Stimulated activated CD8-positive, alpha-beta memory T cell treated with anti-CD3 and anti-CD28 coated beads, Interleukin-7, amount 100 ng/mL, for 4 hours (primary cell): ENCODE results near the gene DPAGT1.
"Not testable (repeated sequence)": the region's sequence is repeated elsewhere in the genome, so short reads cannot be mapped to it uniquely, and the experiment has no call there.

Experiments
- DNase-seq, 2 donors: peaks; one replicate each; pipeline ENCODE4 v3.0.0-alpha.2; 2020; ENCODE audit warnings: low read depth in 2 of 2

DPAGT1 gene

DNA sequence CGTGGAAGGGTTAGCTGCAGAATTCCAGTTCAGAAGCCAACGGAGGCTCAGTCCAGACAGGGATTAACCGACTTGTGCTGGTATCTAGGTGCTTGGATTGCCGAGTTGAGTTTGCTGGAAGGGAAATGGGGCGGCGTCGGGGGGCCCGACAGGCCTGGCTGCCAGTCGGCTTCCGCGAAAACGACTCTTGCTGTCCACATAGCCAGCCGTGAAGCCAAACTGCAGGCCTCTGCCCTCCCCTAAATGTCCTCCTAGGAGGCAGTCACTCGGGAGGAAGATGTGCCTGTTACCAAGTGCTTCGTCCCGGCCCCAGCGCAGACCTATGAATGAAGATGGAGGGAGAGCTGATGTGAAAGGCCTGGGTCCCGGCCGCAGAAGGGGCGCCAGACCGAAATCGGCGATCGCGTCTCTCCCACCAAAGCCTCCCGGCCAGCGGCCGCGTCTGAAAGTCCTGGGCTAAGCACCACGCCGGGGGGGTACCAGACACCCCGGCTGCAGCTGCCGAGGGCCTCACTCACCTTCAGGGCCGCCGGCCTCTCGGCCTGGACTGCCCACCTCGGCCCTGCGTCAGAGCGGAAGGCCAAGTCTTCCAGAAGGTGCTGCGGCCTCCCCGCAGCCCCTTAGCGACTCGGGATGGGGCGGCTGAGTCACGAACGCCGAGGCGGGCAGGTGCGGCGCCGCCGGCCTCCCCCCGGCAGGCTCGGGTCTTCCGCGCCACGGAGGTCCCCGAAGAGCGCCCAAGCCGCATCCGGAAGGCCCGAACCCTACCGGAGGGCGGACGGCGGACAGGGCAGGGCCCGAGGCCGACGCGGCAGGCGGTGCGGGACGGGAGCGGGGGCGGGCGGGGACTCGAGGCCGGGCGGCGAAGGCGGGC is 7.5 kb downstream of the DPAGT1 start:
- DNase-seq = peak in 1 of 2 donors; percentile 54

DNA sequence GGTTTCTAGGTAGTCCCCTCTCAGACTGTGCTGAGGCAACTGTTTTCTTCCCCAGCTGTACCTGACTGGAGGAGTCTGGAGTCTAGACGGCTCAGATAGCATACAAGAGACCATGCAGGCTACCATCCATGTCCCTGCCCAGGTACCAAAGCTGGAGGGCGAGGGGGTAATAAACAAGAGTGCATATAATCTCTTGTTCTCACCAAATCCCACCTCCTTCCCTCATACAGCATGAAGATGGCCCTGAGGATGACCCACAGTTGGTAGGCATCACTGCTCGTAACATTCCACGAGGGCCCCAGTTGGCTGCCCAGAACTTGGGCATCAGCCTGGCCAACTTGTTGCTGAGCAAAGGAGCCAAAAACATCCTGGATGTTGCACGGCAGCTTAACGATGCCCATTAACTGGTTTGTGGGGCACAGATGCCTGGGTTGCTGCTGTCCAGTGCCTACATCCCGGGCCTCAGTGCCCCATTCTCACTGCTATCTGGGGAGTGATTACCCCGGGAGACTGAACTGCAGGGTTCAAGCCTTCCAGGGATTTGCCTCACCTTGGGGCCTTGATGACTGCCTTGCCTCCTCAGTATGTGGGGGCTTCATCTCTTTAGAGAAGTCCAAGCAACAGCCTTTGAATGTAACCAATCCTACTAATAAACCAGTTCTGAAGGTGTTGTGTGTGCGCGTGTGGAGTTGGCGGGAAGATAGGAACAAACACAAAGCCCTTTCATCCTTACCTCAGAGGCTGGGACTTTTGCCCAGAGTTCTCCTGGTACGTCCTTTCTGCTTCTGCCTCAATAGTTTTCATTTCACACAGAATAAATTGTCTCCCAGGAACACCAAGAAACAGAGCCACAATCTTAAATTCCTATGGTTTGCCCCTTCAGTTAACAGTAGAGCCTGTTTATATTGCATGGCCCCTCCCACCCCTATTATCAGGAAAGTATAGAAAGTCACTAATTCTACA is 8.5 kb downstream of the DPAGT1 start:
- DNase-seq = no peak

DNA sequence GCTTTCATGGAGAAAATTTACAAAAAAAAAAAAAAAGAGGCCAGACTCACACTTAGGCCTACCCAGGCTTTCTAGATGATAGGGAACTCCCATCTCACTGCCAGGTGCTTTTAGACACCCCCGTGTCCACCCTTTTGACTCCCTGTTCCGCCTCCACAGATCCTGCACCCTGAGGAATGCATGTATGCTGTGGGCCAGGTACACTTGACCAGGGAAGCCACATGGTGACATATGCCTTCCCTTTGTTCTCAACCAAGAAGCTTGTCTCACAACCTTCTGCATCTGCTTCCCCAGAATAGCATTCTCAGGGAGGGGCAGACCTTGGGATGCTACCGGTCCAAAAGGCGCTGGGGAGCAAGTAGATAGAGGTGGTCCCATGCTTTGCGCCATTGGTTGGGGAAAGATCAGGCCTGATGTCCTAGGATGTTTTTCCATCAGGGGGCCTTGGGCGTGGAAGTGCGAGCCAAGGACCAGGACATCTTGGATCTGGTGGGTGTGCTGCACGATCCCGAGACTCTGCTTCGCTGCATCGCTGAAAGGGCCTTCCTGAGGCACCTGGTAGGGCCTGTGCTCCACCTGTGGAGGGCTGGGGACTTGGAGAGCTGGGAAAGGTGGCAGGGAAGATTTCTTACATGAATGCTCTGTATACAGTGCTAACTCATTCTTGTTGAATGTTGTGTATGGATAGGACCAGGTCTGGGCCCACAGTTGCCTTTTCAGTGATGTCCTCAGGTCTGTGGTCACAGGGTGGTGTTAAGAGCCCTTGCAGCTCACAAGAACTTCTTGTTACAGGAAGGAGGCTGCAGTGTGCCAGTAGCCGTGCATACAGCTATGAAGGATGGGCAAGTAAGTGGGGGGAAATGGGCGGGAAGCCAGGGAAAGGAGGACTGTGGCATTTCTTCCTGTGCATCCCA is 9.4 kb downstream of the DPAGT1 start:
- no peak for DNase-seq

DNA sequence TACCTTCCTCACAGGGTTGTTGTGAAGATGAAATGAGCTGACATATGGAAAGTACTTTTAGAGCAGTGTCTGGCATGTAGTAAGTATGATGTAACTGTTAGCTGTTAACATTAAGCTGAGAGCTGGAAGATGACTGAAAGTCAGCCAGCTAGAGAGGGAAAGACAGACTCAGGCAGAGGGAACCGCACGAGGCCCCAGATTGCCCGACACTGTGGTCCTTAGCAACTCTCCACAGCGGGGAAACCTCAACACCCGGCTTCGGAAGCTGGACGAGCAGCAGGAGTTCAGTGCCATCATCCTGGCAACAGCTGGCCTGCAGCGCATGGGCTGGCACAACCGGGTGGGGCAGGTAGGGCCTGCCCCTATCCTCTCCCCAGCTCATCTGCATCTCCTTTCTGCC is 10.5 kb downstream of the DPAGT1 start:
- DNase-seq = no peak

DNA sequence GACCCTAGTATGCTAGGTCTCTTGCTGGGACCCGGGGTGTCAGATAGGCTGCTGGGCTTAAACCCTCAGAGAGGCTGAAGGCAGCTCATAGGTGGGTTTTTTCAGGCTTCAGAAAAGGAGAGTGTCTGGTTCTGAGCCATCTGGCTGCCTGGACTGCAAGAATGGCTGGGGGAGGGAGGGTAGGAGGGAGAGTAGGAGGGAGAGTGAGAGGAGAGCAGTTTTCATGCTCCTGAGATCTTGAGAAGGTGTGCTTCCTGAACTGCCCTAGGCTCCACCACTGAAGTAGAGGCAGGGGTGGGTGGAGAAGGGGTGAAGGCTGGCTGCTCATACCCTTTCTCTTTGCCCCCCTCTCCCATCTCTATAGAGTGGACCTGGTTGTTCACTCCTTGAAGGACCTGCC is 12.3 kb downstream of the DPAGT1 start:
- no peak for DNase-seq

DNA sequence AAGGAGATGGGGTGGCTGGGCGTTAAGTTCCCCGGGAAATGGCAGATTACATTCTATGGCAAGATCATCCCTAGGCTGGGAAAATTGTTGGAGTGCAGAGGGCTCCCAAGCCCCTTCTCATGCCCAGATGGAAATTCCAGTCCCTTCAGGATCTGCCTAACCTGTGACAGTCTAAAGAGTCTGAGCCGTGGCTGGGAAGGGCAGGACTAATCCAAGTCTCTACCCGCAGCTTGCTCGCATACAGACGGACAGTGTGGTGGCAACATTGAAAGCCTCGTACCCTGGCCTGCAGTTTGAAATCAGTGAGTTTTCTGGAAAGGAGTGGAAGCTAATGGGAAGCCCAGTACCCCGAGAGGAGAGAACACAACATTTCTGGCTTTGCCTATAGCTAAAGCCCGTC is 13.2 kb downstream of the DPAGT1 start:
- DNase-seq = no peak

DNA sequence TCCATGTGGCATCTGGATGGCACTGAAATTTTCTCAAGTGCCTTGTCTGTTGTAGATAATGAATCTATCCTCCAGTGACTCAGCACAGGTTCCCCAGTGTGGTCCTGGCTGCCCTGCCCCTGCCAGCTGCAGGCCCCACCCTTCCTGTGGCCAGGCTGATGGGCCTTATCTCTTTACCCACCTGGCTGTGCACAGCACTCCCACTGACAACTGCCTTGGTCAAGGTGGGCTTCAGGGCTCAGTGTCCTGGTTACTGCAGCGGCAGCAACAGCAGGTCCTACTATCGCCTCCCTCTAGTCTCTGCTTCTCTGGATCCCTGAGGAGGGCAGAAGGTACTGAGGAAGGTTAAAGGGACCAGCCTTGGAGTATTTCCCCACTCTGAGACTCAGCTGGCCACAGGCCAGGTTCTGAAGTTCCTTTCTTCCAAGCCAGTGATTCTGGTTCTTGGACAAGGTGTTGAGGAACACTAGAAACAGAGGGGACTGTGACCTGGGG is 13.9 kb downstream of the DPAGT1 start:
- no peak for DNase-seq

DNA sequence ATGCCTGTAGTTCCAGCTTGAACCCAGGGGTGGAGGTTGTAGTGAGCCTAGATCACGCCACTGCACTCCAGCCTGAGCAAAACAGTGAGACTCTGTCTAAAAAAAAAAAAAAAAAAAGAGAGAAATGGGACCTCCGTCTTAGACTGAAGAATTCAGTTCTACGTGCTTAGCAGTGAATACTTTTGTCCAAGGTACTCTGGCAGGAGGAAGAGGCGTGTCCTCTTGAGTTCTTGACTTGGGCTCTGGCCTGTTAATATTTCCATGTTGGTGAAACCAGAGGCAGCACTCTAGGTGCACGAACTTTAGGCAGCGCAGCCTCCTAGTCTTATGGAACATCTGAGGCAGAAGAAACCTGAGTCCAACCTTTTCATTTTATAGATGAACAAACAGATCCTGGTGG is 14.5 kb downstream of the DPAGT1 start:
- DNase-seq = no peak

DNA sequence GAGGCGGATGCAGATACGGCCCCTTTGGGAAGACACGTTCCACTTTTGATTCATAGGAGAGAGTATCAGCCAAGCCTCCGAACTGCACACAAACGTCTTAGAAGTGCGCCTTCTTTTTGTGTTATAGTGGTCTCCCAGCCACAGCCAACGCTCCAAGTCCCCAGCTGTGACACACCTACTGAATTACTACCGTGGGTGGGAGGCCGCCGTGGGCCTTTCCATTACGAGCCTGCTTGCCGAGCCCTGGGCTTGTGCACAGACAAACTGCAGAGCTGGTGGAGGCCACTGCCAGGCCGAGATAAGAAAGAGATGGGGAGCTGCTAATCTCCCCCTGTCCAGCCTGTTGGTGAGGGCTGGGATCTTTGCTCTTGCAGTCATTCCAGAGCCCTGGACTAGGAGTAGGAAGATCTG is 16.2 kb downstream of the DPAGT1 start:
- DNase-seq = peak in 1 of 2 donors; percentile 50

DNA sequence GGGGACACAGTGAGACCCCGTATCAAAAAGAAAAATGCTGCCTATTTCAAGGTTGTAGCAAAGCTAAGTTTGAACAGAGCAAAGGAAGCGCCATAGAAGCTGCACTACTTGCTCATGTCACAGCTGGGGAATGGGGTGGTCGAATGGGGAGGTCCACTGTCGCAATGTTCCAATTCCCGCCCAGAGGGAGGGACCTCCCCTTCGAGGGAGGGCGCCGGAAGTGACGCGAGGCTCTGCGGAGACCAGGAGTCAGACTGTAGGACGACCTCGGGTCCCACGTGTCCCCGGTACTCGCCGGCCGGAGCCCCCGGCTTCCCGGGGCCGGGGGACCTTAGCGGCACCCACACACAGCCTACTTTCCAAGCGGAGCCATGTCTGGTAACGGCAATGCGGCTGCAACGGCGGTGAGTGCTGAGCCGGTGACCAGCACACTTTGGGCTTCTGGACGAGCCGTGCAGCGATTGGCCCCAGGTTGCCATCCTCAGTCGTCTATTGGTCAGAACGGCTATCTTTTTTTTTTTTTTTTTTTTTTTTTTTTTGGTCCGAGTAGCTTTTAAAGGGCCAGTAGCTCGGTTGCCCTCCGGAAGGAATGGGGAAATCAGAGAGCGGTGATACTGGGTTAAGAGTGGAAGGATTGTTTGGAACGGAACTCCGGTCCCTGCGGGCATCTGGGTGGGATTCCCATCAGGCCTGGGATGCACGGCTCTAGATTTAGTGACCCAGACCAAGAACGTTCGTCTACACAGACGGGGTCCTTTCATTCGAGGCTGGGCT is 16.8 kb downstream of the DPAGT1 start, which contains the start of gene HMBS:
HMBS (plus strand) TSS at position 219 of the 774 bp plus-strand sequence; CDS start at position 372, 153 bp downstream.
- DNase-seq = peak; percentile 88 to 89

DNA sequence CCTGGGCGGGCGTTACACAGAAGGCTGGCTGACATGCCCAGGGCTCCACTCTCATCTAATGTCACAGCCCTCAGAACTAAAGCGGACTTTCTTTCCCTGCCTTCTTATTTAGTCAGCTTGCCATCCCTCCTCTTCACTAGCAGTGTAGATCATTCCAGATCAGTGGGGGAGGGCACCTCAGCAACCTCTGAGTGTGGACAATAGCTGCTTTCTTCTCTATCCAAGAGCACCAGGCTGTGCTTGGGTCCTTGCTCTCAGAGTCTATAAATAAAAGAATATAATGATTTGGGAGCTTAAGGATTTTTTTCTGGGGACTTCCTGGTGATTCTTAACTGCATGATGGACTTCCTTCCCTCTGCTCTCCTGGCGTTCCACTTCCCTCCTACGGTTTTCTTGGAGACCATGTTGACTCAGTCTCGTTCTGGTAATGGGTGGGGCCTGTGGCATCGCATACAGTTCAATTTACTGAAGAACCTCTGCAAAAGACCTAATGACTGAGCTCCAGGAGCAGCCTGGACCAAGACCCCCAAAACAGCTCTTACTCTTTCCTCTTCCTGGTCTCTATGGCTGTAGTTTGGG is 19.9 kb downstream of the DPAGT1 start:
- DNase-seq = no peak

DNA sequence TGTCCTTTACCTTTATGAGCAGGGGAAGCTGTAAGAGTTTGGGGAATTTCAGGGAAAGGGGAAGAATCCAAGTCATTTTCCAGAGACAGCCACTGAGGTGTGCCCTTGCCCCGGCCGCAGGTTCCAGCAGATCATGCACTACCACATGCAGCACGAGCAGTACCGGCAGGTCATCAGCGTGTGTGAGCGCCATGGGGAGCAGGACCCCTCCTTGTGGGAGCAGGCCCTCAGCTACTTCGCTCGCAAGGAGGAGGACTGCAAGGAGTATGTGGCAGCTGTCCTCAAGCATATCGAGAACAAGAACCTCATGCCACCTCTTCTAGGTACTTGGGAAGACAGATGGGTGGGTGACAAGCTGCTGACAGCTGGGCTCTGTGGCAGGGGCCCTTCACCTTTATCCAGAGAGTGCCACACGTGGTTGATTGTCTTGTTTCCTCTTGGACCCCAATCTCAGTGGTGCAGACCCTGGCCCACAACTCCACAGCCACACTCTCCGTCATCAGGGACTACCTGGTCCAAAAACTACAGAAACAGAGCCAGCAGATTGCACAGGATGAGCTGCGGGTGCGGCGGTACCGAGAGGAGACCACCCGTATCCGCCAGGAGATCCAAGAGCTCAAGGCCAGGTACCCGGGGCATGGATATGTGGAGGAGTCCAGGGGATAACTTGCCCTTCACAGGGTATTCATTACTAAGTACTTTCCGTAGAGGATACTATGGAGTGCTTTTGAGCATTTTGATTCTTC is 22.8 kb downstream of the DPAGT1 start:
- no peak for DNase-seq

DNA sequence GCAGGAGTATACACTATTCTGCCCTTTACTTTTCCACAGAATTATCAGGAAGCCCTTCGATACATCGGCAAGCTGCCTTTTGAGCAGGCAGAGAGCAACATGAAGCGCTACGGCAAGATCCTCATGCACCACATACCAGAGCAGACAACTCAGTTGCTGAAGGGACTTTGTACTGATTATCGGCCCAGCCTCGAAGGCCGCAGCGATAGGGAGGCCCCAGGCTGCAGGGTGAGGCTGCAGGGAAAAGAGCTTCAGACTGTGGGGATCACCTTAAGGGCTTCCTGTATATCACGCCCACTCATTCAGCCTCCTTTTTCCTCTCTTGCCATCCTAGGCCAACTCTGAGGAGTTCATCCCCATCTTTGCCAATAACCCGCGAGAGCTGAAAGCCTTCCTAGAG is 23.8 kb downstream of the DPAGT1 start:
- DNase-seq = no peak

DNA sequence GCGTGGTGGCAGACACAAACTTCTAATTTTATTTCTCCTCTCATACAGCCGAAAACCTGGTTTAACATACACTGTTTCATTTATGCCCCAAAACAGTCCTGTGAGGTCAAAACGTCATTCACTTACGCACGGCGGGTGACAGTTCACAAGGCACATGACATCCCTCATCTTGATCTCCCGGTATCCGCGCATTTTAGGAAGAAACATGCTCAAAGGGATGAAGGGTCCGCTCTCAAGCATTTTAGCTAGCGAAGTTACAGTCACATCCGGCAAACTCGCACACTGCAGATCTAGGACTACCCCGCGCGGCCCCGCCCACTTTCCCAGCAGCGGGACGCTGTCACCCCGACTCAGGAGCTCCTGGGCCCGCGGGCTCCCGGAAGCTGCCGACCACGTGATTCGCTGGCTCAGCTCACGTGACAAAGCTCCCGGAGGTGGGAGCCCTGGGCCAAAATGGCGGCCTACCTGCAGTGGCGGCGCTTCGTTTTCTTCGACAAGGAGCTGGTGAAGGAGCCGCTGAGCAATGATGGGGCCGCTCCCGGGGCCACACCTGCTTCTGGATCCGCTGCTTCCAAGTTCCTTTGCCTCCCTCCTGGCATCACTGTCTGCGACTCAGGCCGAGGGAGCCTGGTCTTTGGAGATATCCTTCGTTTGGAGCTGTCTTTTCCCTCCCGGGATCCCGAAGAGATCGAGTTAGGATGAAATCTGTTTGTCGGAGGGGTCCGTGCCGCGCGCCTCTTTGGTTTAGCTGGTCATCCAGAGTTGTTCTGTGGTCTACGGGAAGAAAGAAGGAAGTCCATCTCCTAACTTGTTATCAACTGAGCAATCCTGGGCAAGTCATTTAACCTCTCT is 34.1 kb downstream of the DPAGT1 start, which contains the start of gene VPS11:
VPS11 (plus strand) TSS at position 448 of the 852 bp plus-strand sequence; CDS start at position 454, 6 bp downstream.
- peak; percentile 96 to 99 for DNase-seq

DNA sequence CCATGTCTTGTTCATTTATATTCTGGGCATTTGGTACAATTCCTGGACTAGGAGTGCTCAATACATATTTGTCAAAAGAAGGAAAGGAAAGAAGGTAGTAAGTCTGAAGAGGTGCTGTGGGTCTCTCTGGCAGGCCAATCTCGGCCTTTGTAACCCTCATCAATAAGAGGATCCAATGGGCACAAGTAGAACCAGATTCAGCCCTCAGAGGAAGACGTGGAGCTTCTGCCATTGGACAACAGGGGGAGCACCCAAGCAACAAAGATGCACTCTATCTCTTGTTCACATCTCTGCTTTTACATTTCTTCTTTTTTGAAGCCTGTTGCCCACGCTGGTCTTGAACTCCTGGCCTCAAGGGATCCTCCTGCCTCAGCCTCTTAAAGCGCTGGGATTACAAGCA is 36.3 kb downstream of the DPAGT1 start:
- peak in 1 of 2 donors; percentile 13 for DNase-seq

DNA sequence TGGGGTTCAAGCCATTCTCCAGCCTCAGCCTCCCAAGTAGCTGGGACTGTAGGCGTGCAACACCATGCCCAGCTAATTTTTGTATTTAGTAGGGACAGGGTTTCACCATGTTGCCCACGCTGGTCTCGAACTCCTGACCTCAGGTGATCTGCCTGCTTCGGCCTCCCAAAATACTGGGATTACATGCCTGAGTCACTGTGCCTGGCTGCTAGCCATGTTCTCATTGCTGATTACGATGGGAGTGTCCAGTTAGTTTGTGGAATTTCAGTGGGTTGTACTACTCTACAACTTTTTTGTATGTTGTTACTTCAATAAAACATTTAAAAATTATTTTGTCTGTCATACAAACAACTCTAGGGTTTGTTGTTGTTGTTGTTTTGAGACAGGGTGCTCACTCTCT is 38.9 kb downstream of the DPAGT1 start:
- no peak for DNase-seq

DNA sequence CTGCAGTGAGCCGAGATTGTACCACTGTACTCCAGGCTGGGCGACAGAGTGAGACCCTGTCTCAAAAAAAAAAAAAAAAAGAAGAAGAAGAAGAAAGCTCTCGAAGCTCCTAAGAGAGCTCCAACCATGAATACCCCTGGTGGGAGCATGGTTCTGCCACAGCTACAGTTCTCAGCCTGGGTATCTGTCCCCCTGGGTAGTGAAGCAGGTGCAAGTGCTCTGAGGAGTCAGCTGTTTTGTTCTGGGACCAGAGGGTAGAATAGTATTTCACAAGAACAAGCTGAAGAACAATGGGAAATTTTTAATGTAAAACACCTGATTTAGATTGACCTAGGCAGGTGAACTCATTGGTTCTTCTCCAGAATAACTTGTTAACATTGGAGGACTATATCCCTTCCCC is 40.4 kb downstream of the DPAGT1 start:
- DNase-seq = no peak

DNA sequence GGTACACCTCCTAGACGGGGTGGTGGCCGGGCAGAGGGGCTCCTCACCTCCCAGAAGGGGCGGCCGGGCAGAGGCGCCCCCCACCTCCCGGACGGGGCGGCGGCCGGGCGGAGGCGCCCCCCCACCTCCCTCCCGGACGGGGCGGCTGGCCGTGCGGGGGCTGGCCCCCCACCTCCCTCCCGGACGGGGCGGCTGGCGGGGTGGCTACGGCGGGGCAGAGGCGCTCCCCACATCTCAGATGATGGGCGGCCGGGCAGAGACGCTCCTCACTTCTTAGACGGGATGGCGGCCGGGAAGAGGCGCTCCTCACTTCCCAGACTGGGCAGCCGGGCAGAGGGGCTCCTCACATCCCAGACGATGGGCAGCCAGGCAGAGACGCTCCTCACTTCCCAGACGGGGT is 42.5 kb downstream of the DPAGT1 start:
- DNase-seq = not testable (repeated sequence)
